K562 treated with DMSO at 1 percent for 4 hours (cell line): Measurements from ENCODE around the gene HMMR. TPM values are rescaled to one million over a fixed set of nuclear protein-coding genes. Genes with fewer than 3 reads are reported as not detected.

Source experiments
- total RNA-seq: library from RNA; unstranded; fragments of 300-600 nt; gene quantifications from 2 replicates; pipeline ENCODE4 v1.2.3, GENCODE V29; 2022; ENCODE audit not compliant: insufficient read depth

The HMMR gene
- 29.4 and 40.9 TPM in 2 replicates for total RNA-seq

GRCh38 chr5:163460562-163461171 is at the start of gene HMMR:
HMMR (plus strand) TSS chr5:163460632; CDS start chr5:163460693, 61 bp downstream.

GRCh38 chr5:163437309-163438182 is 22.9 kb upstream of the HMMR start, which contains the start of gene CCNG1:
CCNG1 (plus strand) TSS chr5:163437595; CDS start chr5:163439257, 1,662 bp downstream.

GRCh38 chr5:163459819-163460561 is 442 bp upstream of the HMMR start, which contains the start of gene NUDCD2:
NUDCD2 (minus strand) TSS chr5:163460102; CDS start chr5:163460050, 52 bp downstream.

GRCh38 chr5:163505368-163506094 is 45.1 kb downstream of the HMMR start, which contains the start of gene MAT2B:
MAT2B (plus strand) TSS chr5:163505619; CDS start chr5:163505687, 68 bp downstream.

Other genes starting within 250 kb of the HMMR start
- gene CCNG1, start 23.0 kb upstream of the HMMR start, total RNA-seq = 192 and 216 TPM in 2 replicates
- gene NUDCD2, start 530 bp upstream of the HMMR start, total RNA-seq = 22.5 and 36.8 TPM in 2 replicates
- gene MAT2B, start 45.0 kb downstream of the HMMR start, total RNA-seq = 30.3 and 39.3 TPM in 2 replicates